CD4-positive, alpha-beta T cell (primary cell): ENCODE data around the gene FRMD5. TPM values are rescaled to one million over a fixed set of nuclear protein-coding genes. Genes with fewer than 3 reads are reported as not detected.

Source experiments
- ATAC-seq: fragments of 200-7000 bp; cut with Tn5 transposase; one replicate; pipeline ENCODE4 v1.10.0; 2022; ENCODE audit warnings: mild to moderate bottlenecking; ENCODE audit not compliant: poor library complexity
- CTCF ChIA-PET: fragments of 350-600 bp; sonication (Branson Sonifier 250); formaldehyde crosslinking; loops from one replicate; lab custom pipeline; 2021; ENCODE audit warnings: antibody characterized with exemption, inconsistent platforms; lab: Charles Lee
- POLR2A ChIA-PET: fragments of 350-600 bp; sonication (Branson Sonifier 250); formaldehyde crosslinking; loops from one replicate; lab custom pipeline; 2021; ENCODE audit warnings: antibody characterized with exemption, inconsistent platforms; lab: Charles Lee
- DNase-seq, 14 experiments: peaks; one replicate each; pipeline ENCODE4 v3.0.0-alpha.2; 2013 to 2020; ENCODE audit warnings: mixed read lengths in 2 of 14
- H3K27ac ChIP-seq, 2 donors: one replicate each; pipeline versions ENCODE4 v1.5.1 to v1.7.0; 2013; ENCODE audit warnings: low read length in 2 of 2, low read depth in 1 of 2, mild to moderate bottlenecking in 1 of 2
- H3K27me3 ChIP-seq, 2 experiments: 1 replicate in 1 of 2; 2 replicates in 1 of 2; pipeline versions ENCODE4 v1.6.1 to v1.7.0; 2013; ENCODE audit warnings: low read length in 2 of 2, control low read depth in 1 of 2, mild to moderate bottlenecking in 1 of 2, moderate library complexity in 1 of 2; ENCODE audit not compliant: insufficient read depth in 2 of 2, control insufficient read depth in 1 of 2
- H3K36me3 ChIP-seq: one replicate; pipeline ENCODE4 v1.6.1; 2013; ENCODE audit warnings: low read length, control low read depth; ENCODE audit not compliant: insufficient read depth
- H3K4me1 ChIP-seq: one replicate; pipeline ENCODE4 v1.6.1; 2013; ENCODE audit warnings: low read length, control low read depth; ENCODE audit not compliant: insufficient read depth
- H3K4me3 ChIP-seq: one replicate; pipeline ENCODE4 v1.5.1; 2013; ENCODE audit warnings: mild to moderate bottlenecking, low read length, moderate library complexity
- H3K9me3 ChIP-seq, 2 experiments: 1 replicate in 1 of 2; 2 replicates in 1 of 2; pipeline versions ENCODE4 v1.6.1 to v1.7.0; 2013; ENCODE audit warnings: low read length in 2 of 2, mild to moderate bottlenecking in 2 of 2, control low read depth in 1 of 2, moderate library complexity in 1 of 2; ENCODE audit not compliant: control insufficient read depth in 1 of 2, insufficient read depth in 1 of 2
- H3K27ac Mint-ChIP-seq: one replicate; pipeline ENCODE4 v1.8.0; 2020; ENCODE audit warnings: mixed read lengths
- H3K27me3 Mint-ChIP-seq: one replicate; pipeline ENCODE4 v1.8.0; 2021; ENCODE audit warnings: mixed read lengths
- H3K36me3 Mint-ChIP-seq: one replicate; pipeline ENCODE4 v1.8.0; 2021; ENCODE audit warnings: low read depth, mixed read lengths
- H3K4me1 Mint-ChIP-seq: one replicate; pipeline ENCODE4 v1.8.0; 2021; ENCODE audit warnings: low read depth, mixed read lengths
- H3K4me3 Mint-ChIP-seq: one replicate; pipeline ENCODE4 v1.8.0; 2020; ENCODE audit warnings: mild to moderate bottlenecking, mixed read lengths
- H3K9me3 Mint-ChIP-seq: one replicate; pipeline ENCODE4 v1.8.0; 2020; ENCODE audit warnings: mixed read lengths
- CTCF ChIP-seq: fragments of 200-600 bp; IDR thresholded peaks from one replicate; pipeline ENCODE4 v1.8.0; 2022; ENCODE audit warnings: antibody characterized with exemption, mild to moderate bottlenecking
- intact Hi-C, 2 experiments: fragments of 100-400 bp; cut with DNase I in 1 of 2; cut with micrococcal nuclease in 1 of 2; formaldehyde crosslinking; loops; one replicate each; pipeline versions ENCODE4 v1.15.1 to v1.9.0; 2023 to 2025; cut with DNase I, micrococcal nuclease
- total RNA-seq, 174 experiments: library from RNA in 2 of 174; stranded (reverse) in 2 of 174; gene quantifications; one replicate each; pipeline ENCODE4 v1.2.3 and lab custom pipeline; 2021 to 2026

The FRMD5 gene
- total RNA-seq, 2 experiments from 2014 or later, result not detected

GRCh38 chr15:43913941-43914340 is 281.1 kb downstream of the FRMD5 start:
- no peak overlapping the region for H3K27ac Mint-ChIP-seq
- no peaks in the 10 kb centered on the region for H3K36me3 Mint-ChIP-seq
- POLR2A ChIA-PET, result no interaction called here
- Histone ChIP-seq H3K4me3 (no peak overlapping the region), H3K36me3 (no peaks in the 10 kb centered on the region), H3K27me3 (no peaks in the 10 kb centered on the region), H3K9me3 (no peaks in the 10 kb centered on the region), H3K27ac (no peak overlapping the region), H3K4me1 (no peaks in the 10 kb centered on the region)
- ATAC-seq, result no peak
- intact Hi-C loops, result no loop called here
- no peaks in the 10 kb centered on the region for H3K27me3 Mint-ChIP-seq
- CTCF ChIA-PET, result no interaction called here
- DNase-seq, result no peak
- no peak overlapping the region for H3K4me3 Mint-ChIP-seq
- no peak for TF ChIP-seq CTCF
- no peaks in the 10 kb centered on the region for H3K9me3 Mint-ChIP-seq
- no peaks in the 10 kb centered on the region for H3K4me1 Mint-ChIP-seq

GRCh38 chr15:43913026-43913780 is 281.9 kb downstream of the FRMD5 start:
- Histone ChIP-seq H3K27me3 (no peaks in the 10 kb centered on the region), H3K27ac (no peak overlapping the region), H3K36me3 (no peaks in the 10 kb centered on the region), H3K4me3 (no peak overlapping the region), H3K4me1 (no peaks in the 10 kb centered on the region), H3K9me3 (no peaks in the 10 kb centered on the region)
- DNase-seq (no peak), ATAC-seq (no peak)
- CTCF ChIA-PET, result no interaction called here
- no peak for TF ChIP-seq CTCF
- no peaks in the 10 kb centered on the region for H3K27me3 Mint-ChIP-seq
- H3K9me3 Mint-ChIP-seq, result no peaks in the 10 kb centered on the region
- no peaks in the 10 kb centered on the region for H3K4me1 Mint-ChIP-seq
- H3K36me3 Mint-ChIP-seq, result no peaks in the 10 kb centered on the region
- intact Hi-C loops, result no loop called here
- POLR2A ChIA-PET, result no interaction called here
- no peak overlapping the region for H3K4me3 Mint-ChIP-seq
- no peak overlapping the region for H3K27ac Mint-ChIP-seq

GRCh38 chr15:43912208-43912607 is 282.9 kb downstream of the FRMD5 start:
- intact Hi-C loops, result no loop called here
- DNase-seq, result no peak
- no peaks in the 10 kb centered on the region for H3K9me3 ChIP-seq
- H3K4me1 ChIP-seq, result no peaks in the 10 kb centered on the region
- POLR2A ChIA-PET, result no interaction called here
- H3K36me3 Mint-ChIP-seq, result no peaks in the 10 kb centered on the region
- no peak overlapping the region for H3K4me3 Mint-ChIP-seq
- no peaks in the 10 kb centered on the region for H3K36me3 ChIP-seq
- ATAC-seq, result no peak
- no peak overlapping the region for H3K27ac Mint-ChIP-seq
- no peaks in the 10 kb centered on the region for H3K27me3 ChIP-seq
- no peak for TF ChIP-seq CTCF
- no peak overlapping the region for H3K27ac ChIP-seq
- no peaks in the 10 kb centered on the region for H3K27me3 Mint-ChIP-seq
- H3K9me3 Mint-ChIP-seq, result no peaks in the 10 kb centered on the region
- H3K4me3 ChIP-seq, result no peak overlapping the region
- H3K4me1 Mint-ChIP-seq, result no peaks in the 10 kb centered on the region
- CTCF ChIA-PET, result no interaction called here
